Measurements from ENCODE around the gene C1QTNF8.

Gene C1QTNF8

GRCh38 chr16:1133271-1133670 is 37.2 kb upstream of the C1QTNF8 start:
- Mint-ChIP-seq H3K4me3 (no peak overlapping the region), H3K36me3 (ENCODE audit: low read depth) (no peaks in the 10 kb centered on the region), H3K4me1 (ENCODE audit: low read depth) (no peaks in the 10 kb centered on the region), H3K9me3 (no peaks in the 10 kb centered on the region), H3K27me3 (no peaks in the 10 kb centered on the region), H3K27ac (no peak overlapping the region)
- no peak for DNase-seq

GRCh38 chr16:1132431-1132830 is 36.4 kb upstream of the C1QTNF8 start:
- Mint-ChIP-seq H3K4me1 (ENCODE audit: low read depth) (no peaks in the 10 kb centered on the region), H3K27ac (no peak overlapping the region), H3K27me3 (no peaks in the 10 kb centered on the region), H3K9me3 (no peaks in the 10 kb centered on the region), H3K4me3 (no peak overlapping the region), H3K36me3 (ENCODE audit: low read depth) (no peaks in the 10 kb centered on the region)
- DNase-seq, result no peak

- Mint-ChIP-seq H3K9me3 (no peaks in the 10 kb centered on the region), H3K4me1 (ENCODE audit: low read depth) (no peaks in the 10 kb centered on the region)
Measured at GRCh38 chr16:1131378-1131994, 35.4 kb upstream of the C1QTNF8 start.

GRCh38 chr16:1130382-1130781 is 34.3 kb upstream of the C1QTNF8 start:
- Mint-ChIP-seq H3K4me1 (ENCODE audit: low read depth) (no peaks in the 10 kb centered on the region), H3K4me3 (no peak overlapping the region), H3K27me3 (no peaks in the 10 kb centered on the region), H3K27ac (no peak overlapping the region), H3K36me3 (ENCODE audit: low read depth) (no peaks in the 10 kb centered on the region), H3K9me3 (no peaks in the 10 kb centered on the region)
- DNase-seq, result no peak

More at GRCh38 chr16:1131378-1131994, 35.4 kb upstream of the C1QTNF8 start:
- Mint-ChIP-seq H3K4me3 (no peak overlapping the region), H3K36me3 (ENCODE audit: low read depth) (no peaks in the 10 kb centered on the region), H3K27ac (no peak overlapping the region), H3K27me3 (no peaks in the 10 kb centered on the region)
- DNase-seq, result no peak

- Mint-ChIP-seq H3K36me3 (ENCODE audit: low read depth) (no peaks in the 10 kb centered on the region), H3K4me3 (no peak overlapping the region), H3K4me1 (ENCODE audit: low read depth) (no peaks in the 10 kb centered on the region), H3K27me3 (no peaks in the 10 kb centered on the region), H3K9me3 (no peaks in the 10 kb centered on the region), H3K27ac (no peak overlapping the region)
- DNase-seq, result no peak
Measured at GRCh38 chr16:1129106-1129960, 33.3 kb upstream of the C1QTNF8 start.

- no peak for DNase-seq
- Mint-ChIP-seq H3K27me3 (no peaks in the 10 kb centered on the region), H3K36me3 (ENCODE audit: low read depth) (no peaks in the 10 kb centered on the region), H3K27ac (no peak overlapping the region), H3K4me3 (no peak overlapping the region), H3K9me3 (no peaks in the 10 kb centered on the region), H3K4me1 (ENCODE audit: low read depth) (no peaks in the 10 kb centered on the region)
Measured at GRCh38 chr16:1127971-1128715, 32.1 kb upstream of the C1QTNF8 start.

- Mint-ChIP-seq H3K27me3 (no peaks in the 10 kb centered on the region), H3K27ac (no peak overlapping the region), H3K36me3 (ENCODE audit: low read depth) (no peaks in the 10 kb centered on the region), H3K4me3 (no peak overlapping the region), H3K4me1 (ENCODE audit: low read depth) (no peaks in the 10 kb centered on the region), H3K9me3 (no peaks in the 10 kb centered on the region)
- DNase-seq, result no peak
Measured at GRCh38 chr16:1127101-1127500, 31.1 kb upstream of the C1QTNF8 start.

- no peak for DNase-seq
- Mint-ChIP-seq H3K4me1 (ENCODE audit: low read depth) (no peaks in the 10 kb centered on the region), H3K36me3 (ENCODE audit: low read depth) (no peaks in the 10 kb centered on the region), H3K27me3 (no peaks in the 10 kb centered on the region), H3K9me3 (no peaks in the 10 kb centered on the region), H3K4me3 (no peak overlapping the region), H3K27ac (no peak overlapping the region)
Measured at GRCh38 chr16:1126586-1126985, 30.5 kb upstream of the C1QTNF8 start.

- H3K4me3 Mint-ChIP-seq, result no peak overlapping the region
- H3K27me3 Mint-ChIP-seq, result no peaks in the 10 kb centered on the region
- no peaks in the 10 kb centered on the region for H3K36me3 Mint-ChIP-seq (ENCODE audit: low read depth)
- H3K9me3 Mint-ChIP-seq, result no peaks in the 10 kb centered on the region
- H3K4me1 Mint-ChIP-seq (ENCODE audit: low read depth), result no peaks in the 10 kb centered on the region
- no peak for DNase-seq
- no peak overlapping the region for H3K27ac Mint-ChIP-seq
Measured at GRCh38 chr16:1126044-1126443, 30.0 kb upstream of the C1QTNF8 start.

GRCh38 chr16:1125471-1125870 is 29.4 kb upstream of the C1QTNF8 start:
- Mint-ChIP-seq H3K36me3 (ENCODE audit: low read depth) (no peaks in the 10 kb centered on the region), H3K27ac (no peak overlapping the region), H3K4me3 (no peak overlapping the region), H3K4me1 (ENCODE audit: low read depth) (no peaks in the 10 kb centered on the region), H3K27me3 (no peaks in the 10 kb centered on the region), H3K9me3 (no peaks in the 10 kb centered on the region)
- DNase-seq, result peak; percentile 42

- no peak overlapping the region for H3K27ac Mint-ChIP-seq
- no peak for DNase-seq
- no peaks in the 10 kb centered on the region for H3K27me3 Mint-ChIP-seq
- H3K4me1 Mint-ChIP-seq (ENCODE audit: low read depth), result no peaks in the 10 kb centered on the region
- H3K36me3 Mint-ChIP-seq (ENCODE audit: low read depth), result no peaks in the 10 kb centered on the region
- H3K9me3 Mint-ChIP-seq, result no peaks in the 10 kb centered on the region
- no peak overlapping the region for H3K4me3 Mint-ChIP-seq
Measured at GRCh38 chr16:1124795-1125194, 28.8 kb upstream of the C1QTNF8 start.

- no peak for DNase-seq
- no peaks in the 10 kb centered on the region for H3K9me3 Mint-ChIP-seq
- no peaks in the 10 kb centered on the region for H3K27me3 Mint-ChIP-seq
- no peaks in the 10 kb centered on the region for H3K4me1 Mint-ChIP-seq (ENCODE audit: low read depth)
- H3K27ac Mint-ChIP-seq, result no peak overlapping the region
- no peaks in the 10 kb centered on the region for H3K36me3 Mint-ChIP-seq (ENCODE audit: low read depth)
- H3K4me3 Mint-ChIP-seq, result no peak overlapping the region
Measured at GRCh38 chr16:1124291-1124690, 28.2 kb upstream of the C1QTNF8 start.

GRCh38 chr16:1123525-1124230 is 27.6 kb upstream of the C1QTNF8 start:
- H3K36me3 Mint-ChIP-seq (ENCODE audit: low read depth), result no peaks in the 10 kb centered on the region
- no peak overlapping the region for H3K27ac Mint-ChIP-seq
- H3K4me3 Mint-ChIP-seq, result no peak overlapping the region
- no peaks in the 10 kb centered on the region for H3K9me3 Mint-ChIP-seq
- no peaks in the 10 kb centered on the region for H3K27me3 Mint-ChIP-seq
- no peaks in the 10 kb centered on the region for H3K4me1 Mint-ChIP-seq (ENCODE audit: low read depth)
- no peak for DNase-seq

GRCh38 chr16:1122398-1122765 is 26.3 kb upstream of the C1QTNF8 start:
- Mint-ChIP-seq H3K27me3 (no peaks in the 10 kb centered on the region), H3K27ac (no peak overlapping the region), H3K9me3 (no peaks in the 10 kb centered on the region), H3K4me3 (no peak overlapping the region), H3K36me3 (ENCODE audit: low read depth) (no peaks in the 10 kb centered on the region), H3K4me1 (ENCODE audit: low read depth) (no peaks in the 10 kb centered on the region)
- no peak for DNase-seq

Measured in activated T-cell treated with anti-CD3 and anti-CD28 coated beads, Interleukin-2, amount 50 U/mL, for 24 hours (primary cell).